Measurements from ENCODE around the gene RPRD2.
A peak's percentile ranks its signal among the peaks of the same experiment; 100 is the strongest.

RPRD2 gene

DNA sequence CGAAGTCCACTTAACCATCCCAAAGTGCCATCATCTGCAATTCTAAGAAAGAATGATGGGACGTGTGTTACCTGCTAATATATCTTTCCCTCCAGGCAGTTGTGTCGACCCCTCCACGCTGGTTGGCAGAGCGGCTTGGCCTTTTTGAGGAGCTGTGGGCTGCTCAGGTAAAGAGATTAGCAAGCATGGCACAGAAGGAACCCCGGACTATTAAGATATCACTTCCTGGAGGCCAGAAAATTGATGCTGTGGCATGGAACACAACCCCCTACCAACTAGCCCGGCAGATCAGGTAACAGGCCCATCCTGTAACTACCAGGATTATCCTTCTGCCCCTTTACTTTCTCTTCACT lies 123.8 kb downstream of the RPRD2 start:
- Histone ChIP-seq H3K36me3 (ENCODE audit: control insufficient read depth in 2 of 2, insufficient read depth in 2 of 2, low read length in 2 of 2) (peaks cover 20 to 22% of the 10 kb centered on the region in 2 donors), H3K9me3 (ENCODE audit: control insufficient read depth in 2 of 2, low read length in 2 of 2) (no peaks in the 10 kb centered on the region), H3K27me3 (ENCODE audit: control insufficient read depth in 1 of 2, insufficient read depth in 2 of 2, low read length in 2 of 2) (no peaks in the 10 kb centered on the region), H3K9ac (ENCODE audit: low read length in 2 of 2) (peak overlapping the region; percentile 92 to 94), H3K27ac (ENCODE audit: low read length) (peak overlapping the region; percentile 60), H3K4me1 (ENCODE audit: control insufficient read depth, insufficient read depth, low read length) (peaks cover 6% of the 10 kb centered on the region), H3K4me3 (ENCODE audit: low read length in 2 of 2) (peak overlapping the region; percentile 75 to 96)

GRCh38 chr1:150493175-150493574 lies 129.2 kb downstream of the RPRD2 start:
- Histone ChIP-seq H3K4me3 (ENCODE audit: low read length in 2 of 2) (no peak overlapping the region), H3K9me3 (ENCODE audit: control insufficient read depth in 2 of 2, low read length in 2 of 2) (no peaks in the 10 kb centered on the region), H3K36me3 (ENCODE audit: control insufficient read depth in 2 of 2, insufficient read depth in 2 of 2, low read length in 2 of 2) (peaks cover 41 to 42% of the 10 kb centered on the region in 2 donors), H3K4me1 (ENCODE audit: control insufficient read depth, insufficient read depth, low read length) (peaks cover under 1% of the 10 kb centered on the region), H3K9ac (ENCODE audit: low read length in 2 of 2) (no peak overlapping the region), H3K27ac (ENCODE audit: low read length) (no peak overlapping the region), H3K27me3 (ENCODE audit: control insufficient read depth in 1 of 2, insufficient read depth in 2 of 2, low read length in 2 of 2) (no peaks in the 10 kb centered on the region)

DNA sequence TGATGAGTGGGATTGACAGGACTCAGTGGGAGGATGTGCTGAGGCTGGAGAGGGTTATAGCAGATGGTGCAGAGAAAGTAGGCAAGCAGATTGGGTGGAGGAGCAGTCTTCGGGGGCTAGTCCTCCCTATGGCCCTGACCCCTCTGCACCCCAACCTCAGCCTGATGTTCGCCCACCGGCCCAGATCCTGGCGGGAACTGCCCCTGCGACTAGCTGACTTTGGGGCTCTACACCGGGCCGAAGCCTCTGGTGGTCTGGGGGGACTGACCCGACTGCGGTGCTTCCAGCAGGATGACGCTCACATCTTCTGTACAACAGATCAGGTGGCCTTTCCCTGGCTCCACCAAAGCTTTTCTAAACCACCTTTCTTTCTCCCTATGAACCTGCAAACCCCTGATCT lies 134.4 kb downstream of the RPRD2 start:
- H3K27ac ChIP-seq (ENCODE audit: low read length), result no peak overlapping the region
- H3K27me3 ChIP-seq (ENCODE audit: control insufficient read depth in 1 of 2, insufficient read depth in 2 of 2, low read length in 2 of 2), result no peaks in the 10 kb centered on the region
- no peaks in the 10 kb centered on the region for H3K4me1 ChIP-seq (ENCODE audit: control insufficient read depth, insufficient read depth, low read length)
- H3K4me3 ChIP-seq (ENCODE audit: low read length in 2 of 2), result no peak overlapping the region
- peaks cover 27 to 34% of the 10 kb centered on the region in 2 donors for H3K36me3 ChIP-seq (ENCODE audit: control insufficient read depth in 2 of 2, insufficient read depth in 2 of 2, low read length in 2 of 2)
- no peak overlapping the region for H3K9ac ChIP-seq (ENCODE audit: low read length in 2 of 2)
- H3K9me3 ChIP-seq (ENCODE audit: control insufficient read depth in 2 of 2, low read length in 2 of 2), result no peaks in the 10 kb centered on the region

- H3K4me1 ChIP-seq (ENCODE audit: control insufficient read depth, insufficient read depth, low read length), result peaks cover 4% of the 10 kb centered on the region
Measured at GRCh38 chr1:150505431-150505830, 141.5 kb downstream of the RPRD2 start.

DNA sequence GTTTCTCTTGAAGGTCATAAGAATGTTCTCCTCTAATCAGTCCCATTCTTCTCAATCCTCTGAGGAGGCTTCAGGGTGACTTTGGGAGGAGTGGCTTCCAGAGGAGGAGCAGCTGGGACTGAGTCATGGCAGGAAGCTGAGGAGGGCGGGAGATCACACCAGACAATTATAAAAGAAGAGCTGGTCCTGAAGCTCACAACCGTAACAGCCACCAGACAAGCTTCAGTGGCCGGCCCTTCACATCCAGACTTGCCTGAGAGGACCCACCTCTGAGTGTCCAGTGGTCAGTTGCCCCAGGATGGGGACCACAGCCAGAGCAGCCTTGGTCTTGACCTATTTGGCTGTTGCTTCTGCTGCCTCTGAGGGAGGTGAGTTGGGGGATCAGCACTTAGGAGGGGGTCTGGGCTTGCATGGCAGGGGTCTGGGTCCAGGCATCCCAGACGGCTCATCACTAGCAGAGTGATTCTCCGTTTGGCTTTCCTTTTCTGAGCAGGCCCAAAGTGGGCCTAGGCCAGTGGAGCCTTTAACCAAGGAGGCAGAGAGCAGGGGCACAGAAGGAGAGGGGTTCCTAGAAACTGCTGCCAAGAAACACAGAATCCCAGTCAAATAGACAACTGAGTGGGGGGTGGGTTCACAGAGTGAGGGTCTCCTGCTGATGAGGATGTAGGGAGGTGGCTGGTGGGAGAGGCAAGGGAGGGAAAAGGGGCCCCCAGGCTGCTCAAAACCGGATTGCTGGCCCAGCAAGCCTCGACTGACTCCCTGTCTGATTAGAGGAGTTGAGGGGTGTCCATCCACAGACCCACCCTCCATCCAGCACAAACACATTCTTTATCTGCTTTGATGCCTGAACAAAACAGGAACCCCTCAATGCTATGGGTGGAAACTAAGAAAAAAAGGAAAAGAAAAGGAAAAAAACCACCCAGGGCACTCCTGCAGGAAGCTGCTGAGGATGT lies 144.2 kb downstream of the RPRD2 start, which contains the start of gene ECM1:
Gene ECM1 (plus strand): TSS at position 198 of the 953 bp plus-strand sequence. CDS start 101 bp downstream, at position 299.
- Histone ChIP-seq H3K27ac (ENCODE audit: low read length) (no peak within 1 kb of the TSS), H3K4me3 (ENCODE audit: low read length in 2 of 2) (peak within 1 kb of the TSS; percentile 46 to 64), H3K9ac (ENCODE audit: low read length in 2 of 2) (peak within 1 kb of the TSS; percentile 46 to 47), H3K36me3 (ENCODE audit: control insufficient read depth in 2 of 2, insufficient read depth in 2 of 2, low read length in 2 of 2) (peaks cover 16 to 37% of the 10 kb centered on the region in 2 donors), H3K9me3 (ENCODE audit: control insufficient read depth in 2 of 2, low read length in 2 of 2) (no peaks in the 10 kb centered on the region), H3K27me3 (ENCODE audit: control insufficient read depth in 1 of 2, insufficient read depth in 2 of 2, low read length in 2 of 2) (no peaks in the 10 kb centered on the region), H3K4me1 (ENCODE audit: control insufficient read depth, insufficient read depth, low read length) (peaks cover 4% of the 10 kb centered on the region)

More at GRCh38 chr1:150505431-150505830, 141.5 kb downstream of the RPRD2 start:
- Histone ChIP-seq H3K9me3 (ENCODE audit: control insufficient read depth in 2 of 2, low read length in 2 of 2) (no peaks in the 10 kb centered on the region), H3K9ac (ENCODE audit: low read length in 2 of 2) (no peak overlapping the region), H3K4me3 (ENCODE audit: low read length in 2 of 2) (no peak overlapping the region), H3K27ac (ENCODE audit: low read length) (no peak overlapping the region), H3K36me3 (ENCODE audit: control insufficient read depth in 2 of 2, insufficient read depth in 2 of 2, low read length in 2 of 2) (peaks cover 23 to 31% of the 10 kb centered on the region in 2 donors), H3K27me3 (ENCODE audit: control insufficient read depth in 1 of 2, insufficient read depth in 2 of 2, low read length in 2 of 2) (no peaks in the 10 kb centered on the region)

GRCh38 chr1:150508982-150509381 lies 145.0 kb downstream of the RPRD2 start:
- no peaks in the 10 kb centered on the region for H3K9me3 ChIP-seq (ENCODE audit: control insufficient read depth in 2 of 2, low read length in 2 of 2)
- H3K4me3 ChIP-seq (ENCODE audit: low read length in 2 of 2), result peak overlapping the region in 1 of 2 donors; percentile 64
- no peak overlapping the region for H3K27ac ChIP-seq (ENCODE audit: low read length)
- peak overlapping the region in 1 of 2 donors; percentile 46 for H3K9ac ChIP-seq (ENCODE audit: low read length in 2 of 2)
- peaks cover 14 to 35% of the 10 kb centered on the region in 2 donors for H3K36me3 ChIP-seq (ENCODE audit: control insufficient read depth in 2 of 2, insufficient read depth in 2 of 2, low read length in 2 of 2)
- no peaks in the 10 kb centered on the region for H3K27me3 ChIP-seq (ENCODE audit: control insufficient read depth in 1 of 2, insufficient read depth in 2 of 2, low read length in 2 of 2)
- peaks cover 4% of the 10 kb centered on the region for H3K4me1 ChIP-seq (ENCODE audit: control insufficient read depth, insufficient read depth, low read length)

GRCh38 chr1:150511551-150511950 lies 147.6 kb downstream of the RPRD2 start:
- Histone ChIP-seq H3K36me3 (ENCODE audit: control insufficient read depth in 2 of 2, insufficient read depth in 2 of 2, low read length in 2 of 2) (peaks cover 4 to 13% of the 10 kb centered on the region in 2 donors), H3K4me3 (ENCODE audit: low read length in 2 of 2) (no peak overlapping the region), H3K27ac (ENCODE audit: low read length) (no peak overlapping the region)

GRCh38 chr1:150511985-150512660 lies 148.2 kb downstream of the RPRD2 start:
- peaks cover 26% of the 10 kb centered on the region for H3K4me1 ChIP-seq (ENCODE audit: control insufficient read depth, insufficient read depth, low read length)
- no peaks in the 10 kb centered on the region for H3K27me3 ChIP-seq (ENCODE audit: control insufficient read depth in 1 of 2, insufficient read depth in 2 of 2, low read length in 2 of 2)
- H3K9ac ChIP-seq (ENCODE audit: low read length in 2 of 2), result no peak overlapping the region
- H3K4me3 ChIP-seq (ENCODE audit: low read length in 2 of 2), result no peak overlapping the region
- H3K36me3 ChIP-seq (ENCODE audit: control insufficient read depth in 2 of 2, insufficient read depth in 2 of 2, low read length in 2 of 2), result peaks cover 0 to 9% of the 10 kb centered on the region in 2 donors
- no peak overlapping the region for H3K27ac ChIP-seq (ENCODE audit: low read length)
- no peaks in the 10 kb centered on the region for H3K9me3 ChIP-seq (ENCODE audit: control insufficient read depth in 2 of 2, low read length in 2 of 2)

More at GRCh38 chr1:150511551-150511950, 147.6 kb downstream of the RPRD2 start:
- no peak overlapping the region for H3K9ac ChIP-seq (ENCODE audit: low read length in 2 of 2)
- H3K4me1 ChIP-seq (ENCODE audit: control insufficient read depth, insufficient read depth, low read length), result peaks cover 25% of the 10 kb centered on the region
- no peaks in the 10 kb centered on the region for H3K27me3 ChIP-seq (ENCODE audit: control insufficient read depth in 1 of 2, insufficient read depth in 2 of 2, low read length in 2 of 2)
- H3K9me3 ChIP-seq (ENCODE audit: control insufficient read depth in 2 of 2, low read length in 2 of 2), result no peaks in the 10 kb centered on the region

DNA sequence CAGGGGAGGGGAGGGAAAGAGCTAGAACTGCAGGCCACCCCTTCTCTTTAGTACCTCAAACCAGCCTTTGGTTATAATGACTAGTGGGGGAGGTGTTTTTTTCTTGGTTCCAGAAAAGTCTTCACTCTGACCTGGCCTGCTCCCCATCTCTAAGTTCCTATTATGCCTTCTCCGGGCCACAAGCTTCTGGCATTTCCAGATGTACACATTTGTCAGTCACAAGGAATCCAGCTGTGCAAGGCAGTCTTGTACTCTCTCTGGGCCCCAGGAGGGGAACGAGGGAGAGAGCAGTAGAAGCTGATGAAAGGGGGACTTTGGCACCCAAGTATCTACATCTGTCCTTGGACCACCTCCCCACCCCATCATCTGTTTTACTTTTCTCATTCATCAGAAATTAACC lies 148.9 kb downstream of the RPRD2 start:
- H3K4me1 ChIP-seq (ENCODE audit: control insufficient read depth, insufficient read depth, low read length), result peaks cover 25% of the 10 kb centered on the region
- H3K4me3 ChIP-seq (ENCODE audit: low read length in 2 of 2), result no peak overlapping the region
- no peak overlapping the region for H3K27ac ChIP-seq (ENCODE audit: low read length)
- H3K9ac ChIP-seq (ENCODE audit: low read length in 2 of 2), result no peak overlapping the region
- no peaks in the 10 kb centered on the region for H3K27me3 ChIP-seq (ENCODE audit: control insufficient read depth in 1 of 2, insufficient read depth in 2 of 2, low read length in 2 of 2)
- H3K36me3 ChIP-seq (ENCODE audit: control insufficient read depth in 2 of 2, insufficient read depth in 2 of 2, low read length in 2 of 2), result peaks cover 0 to 9% of the 10 kb centered on the region in 2 donors
- no peaks in the 10 kb centered on the region for H3K9me3 ChIP-seq (ENCODE audit: control insufficient read depth in 2 of 2, low read length in 2 of 2)

GRCh38 chr1:150513351-150513791 lies 149.4 kb downstream of the RPRD2 start:
- Histone ChIP-seq H3K9me3 (ENCODE audit: control insufficient read depth in 2 of 2, low read length in 2 of 2) (no peaks in the 10 kb centered on the region), H3K9ac (ENCODE audit: low read length in 2 of 2) (no peak overlapping the region), H3K4me3 (ENCODE audit: low read length in 2 of 2) (no peak overlapping the region), H3K4me1 (ENCODE audit: control insufficient read depth, insufficient read depth, low read length) (peaks cover 25% of the 10 kb centered on the region), H3K36me3 (ENCODE audit: control insufficient read depth in 2 of 2, insufficient read depth in 2 of 2, low read length in 2 of 2) (peaks cover 0 to 9% of the 10 kb centered on the region in 2 donors), H3K27me3 (ENCODE audit: control insufficient read depth in 1 of 2, insufficient read depth in 2 of 2, low read length in 2 of 2) (no peaks in the 10 kb centered on the region), H3K27ac (ENCODE audit: low read length) (no peak overlapping the region)

Data from stomach smooth muscle (tissue), 2 donors.